OCI-LY1 (cell line): ENCODE data around the gene MIOX.

ENCODE experiments used
- CTCF ChIP-seq: fragments of 200-600 bp; sonication (generic), shearing (Covaris generic); IDR thresholded peaks from 2 replicates; pipeline ENCODE4 v1.5.1; 2017; ENCODE audit warnings: mild to moderate bottlenecking, antibody characterized with exemption, low read length, moderate library complexity, mixed read lengths
- EZH2 ChIP-seq: fragments of 200-600 bp; sonication (generic), shearing (Covaris generic); IDR thresholded peaks from 2 replicates; pipeline ENCODE4 v1.8.0; 2017; ENCODE audit warnings: borderline replicate concordance, mixed run types, mild to moderate bottlenecking, antibody characterized with exemption, low read length, moderate library complexity, mixed read lengths

GRCh38 chr22:50459016-50459415, 27.6 kb upstream of the MIOX start:
- TF ChIP-seq EZH2, result no peak
- TF ChIP-seq CTCF, result no peak
